ENCODE data around the gene TMEM255B.
"Not testable (repeated sequence)": the region's sequence is repeated elsewhere in the genome, so short reads cannot be mapped to it uniquely, and the experiment has no call there.

Gene TMEM255B

GRCh38 chr13:113743366-113744195 lies 15.4 kb upstream of the TMEM255B start (continued):
- no peak for TF ChIP-seq BACH2 (CRISPR knock-in tag; IDR thresholded peaks at IDR 0.05; ENCODE audit: borderline replicate concordance)
- no peak for TF ChIP-seq SNAI2 (CRISPR knock-in tag; IDR thresholded peaks at IDR 0.05)
- TF ChIP-seq RARB (CRISPR knock-in tag; IDR thresholded peaks at IDR 0.05) = no peak
- TF ChIP-seq TOX (CRISPR knock-in tag; IDR thresholded peaks at IDR 0.05; ENCODE audit: borderline replicate concordance) = no peak

GRCh38 chr13:113744197-113745000 lies 14.6 kb upstream of the TMEM255B start:
- TF ChIP-seq ZFP3 (CRISPR knock-in tag; IDR thresholded peaks at IDR 0.05) (no peak), PATZ1 (CRISPR knock-in tag; IDR thresholded peaks at IDR 0.05; ENCODE audit: borderline replicate concordance) (no peak), OSR1 (CRISPR knock-in tag; IDR thresholded peaks at IDR 0.05) (no peak), ZNF8 (CRISPR knock-in tag; IDR thresholded peaks at IDR 0.05) (no peak)
- ATAC-seq = no peak

- TF ChIP-seq ZNF8 (CRISPR knock-in tag; IDR thresholded peaks at IDR 0.05) (no peak), RARB (CRISPR knock-in tag; IDR thresholded peaks at IDR 0.05) (no peak), ZC3H10 (CRISPR knock-in tag; IDR thresholded peaks at IDR 0.05) (no peak), PATZ1 (CRISPR knock-in tag; IDR thresholded peaks at IDR 0.05; ENCODE audit: borderline replicate concordance) (no peak), ISL1 (CRISPR knock-in tag; IDR thresholded peaks at IDR 0.05) (no peak), ZFP30 (CRISPR knock-in tag; IDR thresholded peaks at IDR 0.05) (no peak)
- no peak for ATAC-seq
Observed at GRCh38 chr13:113745059-113745458, 14.0 kb upstream of the TMEM255B start.

GRCh38 chr13:113745500-113746142 lies 13.4 kb upstream of the TMEM255B start:
- ATAC-seq = not testable (repeated sequence)

GRCh38 chr13:113746143-113746525 lies 12.9 kb upstream of the TMEM255B start:
- ATAC-seq = no peak; the same call in 1 of the 3 replicates
- TF ChIP-seq POU6F1 (CRISPR knock-in tag; IDR thresholded peaks at IDR 0.05; ENCODE audit: borderline replicate concordance, low read depth) (no peak), ZNF8 (CRISPR knock-in tag; IDR thresholded peaks at IDR 0.05) (no peak), GLIS3 (CRISPR knock-in tag; IDR thresholded peaks at IDR 0.05) (no peak), ZFP3 (CRISPR knock-in tag; IDR thresholded peaks at IDR 0.05) (no peak), BACH2 (CRISPR knock-in tag; IDR thresholded peaks at IDR 0.05; ENCODE audit: borderline replicate concordance) (no peak), OSR1 (CRISPR knock-in tag; IDR thresholded peaks at IDR 0.05) (no peak), ESRRG (CRISPR knock-in tag; IDR thresholded peaks at IDR 0.05) (no peak), ZFP30 (CRISPR knock-in tag; IDR thresholded peaks at IDR 0.05) (no peak), RARB (CRISPR knock-in tag; IDR thresholded peaks at IDR 0.05) (no peak), PPARA (CRISPR knock-in tag; IDR thresholded peaks at IDR 0.05; ENCODE audit: borderline replicate concordance) (no peak), ZC3H10 (CRISPR knock-in tag; IDR thresholded peaks at IDR 0.05) (no peak), CSRNP3 (CRISPR knock-in tag; IDR thresholded peaks at IDR 0.05) (no peak), PATZ1 (CRISPR knock-in tag; IDR thresholded peaks at IDR 0.05; ENCODE audit: borderline replicate concordance) (no peak), CREB5 (CRISPR knock-in tag; IDR thresholded peaks at IDR 0.05; ENCODE audit: low read depth) (no peak), SNAI2 (CRISPR knock-in tag; IDR thresholded peaks at IDR 0.05) (no peak)
